Activated CD8-positive, alpha-beta T cell treated with anti-CD3 and anti-CD28 coated beads for 36 hours (primary cell): Measurements from ENCODE around the gene HAGH. TPM values are rescaled to one million over a fixed set of nuclear protein-coding genes. Genes with fewer than 3 reads are reported as not detected.
"Not testable (repeated sequence)": the region's sequence is repeated elsewhere in the genome, so short reads cannot be mapped to it uniquely, and the experiment has no call there.

Source experiments
- ATAC-seq: fragments of 200-7000 bp; cut with Tn5 transposase; one replicate; pipeline ENCODE4 v1.10.0; 2021; ENCODE audit warnings: mild to moderate bottlenecking, moderate library complexity
- CTCF ChIA-PET: fragments of 350-600 bp; sonication (Branson Sonifier 250); formaldehyde crosslinking; loops from one replicate; lab custom pipeline; 2021; ENCODE audit warnings: antibody characterized with exemption; lab: Charles Lee
- POLR2A ChIA-PET: fragments of 350-600 bp; sonication (Branson Sonifier 250); formaldehyde crosslinking; loops from one replicate; lab custom pipeline; 2021; ENCODE audit warnings: antibody characterized with exemption; lab: Charles Lee
- DNase-seq: peaks from one replicate; pipeline ENCODE4 v3.0.0-alpha.2; 2020
- H3K27ac Mint-ChIP-seq: one replicate; pipeline ENCODE4 v1.8.0; 2021; ENCODE audit warnings: mild to moderate bottlenecking, mixed read lengths
- H3K27me3 Mint-ChIP-seq: one replicate; pipeline ENCODE4 v1.8.0; 2021; ENCODE audit warnings: mixed read lengths
- H3K36me3 Mint-ChIP-seq: one replicate; pipeline ENCODE4 v1.8.0; 2021; ENCODE audit warnings: low read depth, mixed read lengths
- H3K4me1 Mint-ChIP-seq: one replicate; pipeline ENCODE4 v1.8.0; 2021; ENCODE audit warnings: low read depth, mixed read lengths
- H3K4me3 Mint-ChIP-seq: one replicate; pipeline ENCODE4 v1.8.0; 2021; ENCODE audit warnings: mild to moderate bottlenecking, moderate library complexity, mixed read lengths
- H3K9me3 Mint-ChIP-seq: one replicate; pipeline ENCODE4 v1.8.0; 2021; ENCODE audit warnings: mixed read lengths
- intact Hi-C: fragments of 100-400 bp; cut with micrococcal nuclease; formaldehyde crosslinking; loops from one replicate; pipeline ENCODE4 v1.10.0; 2022
- total RNA-seq, 2 experiments: library from RNA; stranded (reverse); gene quantifications; one replicate each; pipeline ENCODE4 v1.2.3, GENCODE V29; 2021
- TF ChIP-seq, protein P1 (sequence below): fragments of 200-600 bp; IDR thresholded peaks from one replicate; pipeline ENCODE4 v1.8.0; 2022; ENCODE audit warnings: antibody characterized with exemption, mild to moderate bottlenecking

Gene HAGH
- total RNA-seq, 2 experiments from 2014 or later, result 32.0 to 35.7 TPM

GRCh38 chr16:1808691-1809090, 17.9 kb downstream of the HAGH start:
- intact Hi-C loops, result no loop called here
- CTCF ChIA-PET, result interaction anchor here (1.0 kb wide), 1 partner anchor 121 kb away, joined by 3 read pairs; no protein-coding TSS in a partner anchor
- TF ChIP-seq, protein P1, sequence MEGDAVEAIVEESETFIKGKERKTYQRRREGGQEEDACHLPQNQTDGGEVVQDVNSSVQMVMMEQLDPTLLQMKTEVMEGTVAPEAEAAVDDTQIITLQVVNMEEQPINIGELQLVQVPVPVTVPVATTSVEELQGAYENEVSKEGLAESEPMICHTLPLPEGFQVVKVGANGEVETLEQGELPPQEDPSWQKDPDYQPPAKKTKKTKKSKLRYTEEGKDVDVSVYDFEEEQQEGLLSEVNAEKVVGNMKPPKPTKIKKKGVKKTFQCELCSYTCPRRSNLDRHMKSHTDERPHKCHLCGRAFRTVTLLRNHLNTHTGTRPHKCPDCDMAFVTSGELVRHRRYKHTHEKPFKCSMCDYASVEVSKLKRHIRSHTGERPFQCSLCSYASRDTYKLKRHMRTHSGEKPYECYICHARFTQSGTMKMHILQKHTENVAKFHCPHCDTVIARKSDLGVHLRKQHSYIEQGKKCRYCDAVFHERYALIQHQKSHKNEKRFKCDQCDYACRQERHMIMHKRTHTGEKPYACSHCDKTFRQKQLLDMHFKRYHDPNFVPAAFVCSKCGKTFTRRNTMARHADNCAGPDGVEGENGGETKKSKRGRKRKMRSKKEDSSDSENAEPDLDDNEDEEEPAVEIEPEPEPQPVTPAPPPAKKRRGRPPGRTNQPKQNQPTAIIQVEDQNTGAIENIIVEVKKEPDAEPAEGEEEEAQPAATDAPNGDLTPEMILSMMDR, result no peak
- Mint-ChIP-seq H3K27ac (no peak overlapping the region), H3K27me3 (no peaks in the 10 kb centered on the region), H3K4me3 (no peak overlapping the region), H3K9me3 (no peaks in the 10 kb centered on the region), H3K36me3 (peaks cover 12% of the 10 kb centered on the region), H3K4me1 (peaks cover 13% of the 10 kb centered on the region)
- DNase-seq, result no peak
- no peak for ATAC-seq
- POLR2A ChIA-PET, result no interaction called here

GRCh38 chr16:1807626-1808025, 19.0 kb downstream of the HAGH start:
- ATAC-seq (no peak), DNase-seq (no peak)
- Mint-ChIP-seq H3K27me3 (no peaks in the 10 kb centered on the region), H3K27ac (no peak overlapping the region), H3K4me1 (peaks cover 3% of the 10 kb centered on the region), H3K9me3 (no peaks in the 10 kb centered on the region), H3K4me3 (no peak overlapping the region), H3K36me3 (peaks cover 7% of the 10 kb centered on the region)
- intact Hi-C loops, result no loop called here
- ChIA-PET POLR2A (no interaction called here), CTCF (no interaction called here)
- TF ChIP-seq, protein P1, result no peak

DNA sequence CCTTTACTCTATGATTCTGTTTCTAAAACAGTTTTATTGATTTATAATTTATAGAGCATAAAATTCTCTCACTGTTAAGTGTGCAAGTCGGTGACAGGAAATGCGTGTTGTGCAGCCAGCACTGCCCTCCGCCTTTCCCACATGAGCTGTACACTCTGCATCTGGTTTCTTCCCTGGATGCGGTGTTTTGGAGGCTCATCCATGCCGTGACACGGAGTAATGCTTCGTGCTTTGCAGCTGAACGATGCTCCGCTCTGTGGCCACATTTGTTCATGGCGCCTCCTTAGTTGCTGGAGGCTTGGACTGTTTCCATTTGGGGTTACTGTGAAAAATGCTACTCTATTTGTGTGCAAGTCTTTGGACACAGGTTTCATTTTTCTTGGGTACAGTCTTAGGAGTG, 25.9 kb downstream of the HAGH start:
- no peaks in the 10 kb centered on the region for H3K27me3 Mint-ChIP-seq
- ATAC-seq (no peak), DNase-seq (no peak)
- intact Hi-C loops, result no loop called here
- no peak overlapping the region for H3K4me3 Mint-ChIP-seq
- H3K27ac Mint-ChIP-seq, result no peak overlapping the region
- no peaks in the 10 kb centered on the region for H3K4me1 Mint-ChIP-seq
- H3K36me3 Mint-ChIP-seq, result peaks cover 6% of the 10 kb centered on the region
- peaks cover 12% of the 10 kb centered on the region for H3K9me3 Mint-ChIP-seq
- TF ChIP-seq, protein P1, result no peak
- POLR2A ChIA-PET, result no interaction called here
- CTCF ChIA-PET, result no interaction called here

GRCh38 chr16:1799263-1799662, 27.4 kb downstream of the HAGH start:
- intact Hi-C loops, POLR2A ChIA-PET, H3K27ac Mint-ChIP-seq, H3K27me3 Mint-ChIP-seq, DNase-seq, CTCF ChIA-PET, H3K36me3 Mint-ChIP-seq, ATAC-seq, H3K4me3 Mint-ChIP-seq, H3K4me1 Mint-ChIP-seq: not testable (repeated sequence)
- peaks cover 12% of the 10 kb centered on the region for H3K9me3 Mint-ChIP-seq

GRCh38 chr16:1794908-1795666, 31.5 kb downstream of the HAGH start:
- POLR2A ChIA-PET, result interaction anchor here (0.8 to 1.7 kb wide), 2 partner anchors 11 to 20 kb away, joined by 3 to 4 read pairs; no protein-coding TSS in a partner anchor
- Mint-ChIP-seq H3K27me3 (no peaks in the 10 kb centered on the region), H3K36me3 (peaks cover 6% of the 10 kb centered on the region), H3K4me1 (no peaks in the 10 kb centered on the region), H3K9me3 (peaks cover 12% of the 10 kb centered on the region), H3K27ac (no peak overlapping the region), H3K4me3 (no peak overlapping the region)
- CTCF ChIA-PET, result no interaction called here
- no peak for ATAC-seq
- no peak for DNase-seq
- intact Hi-C loops, result no loop called here
- TF ChIP-seq, protein P1, result no peak
